IPS-20b (cell line): ENCODE data around the gene SPOP.

Experiments
- H3K27ac ChIP-seq: one replicate; pipeline ENCODE4 v1.5.1; 2013; ENCODE audit warnings: low read length
- H3K27me3 ChIP-seq: 2 replicates; pipeline ENCODE4 v1.6.1; 2013; ENCODE audit warnings: mild to moderate bottlenecking, low read length, inconsistent platforms; ENCODE audit not compliant: insufficient read depth
- H3K36me3 ChIP-seq: 2 replicates; pipeline ENCODE4 v1.6.1; 2013; ENCODE audit warnings: low read depth, mild to moderate bottlenecking, inconsistent platforms, low read length, moderate library complexity; ENCODE audit not compliant: insufficient read depth
- H3K4me1 ChIP-seq: 2 replicates; pipeline ENCODE4 v1.6.1; 2013; ENCODE audit warnings: mild to moderate bottlenecking, control low read depth, inconsistent platforms, low read length, moderate library complexity; ENCODE audit not compliant: insufficient read depth
- H3K4me3 ChIP-seq: 2 replicates; pipeline ENCODE4 v1.5.1; 2013; ENCODE audit warnings: mild to moderate bottlenecking, low read length, inconsistent platforms
- H3K9ac ChIP-seq: 2 replicates; pipeline ENCODE4 v1.6.1; 2013; ENCODE audit warnings: low read depth, mild to moderate bottlenecking, inconsistent platforms, low read length, moderate library complexity
- H3K9me3 ChIP-seq: 2 replicates; pipeline ENCODE4 v1.6.1; 2013; ENCODE audit warnings: mild to moderate bottlenecking, low read depth, low read length, inconsistent platforms; ENCODE audit not compliant: insufficient read depth

Gene SPOP

DNA sequence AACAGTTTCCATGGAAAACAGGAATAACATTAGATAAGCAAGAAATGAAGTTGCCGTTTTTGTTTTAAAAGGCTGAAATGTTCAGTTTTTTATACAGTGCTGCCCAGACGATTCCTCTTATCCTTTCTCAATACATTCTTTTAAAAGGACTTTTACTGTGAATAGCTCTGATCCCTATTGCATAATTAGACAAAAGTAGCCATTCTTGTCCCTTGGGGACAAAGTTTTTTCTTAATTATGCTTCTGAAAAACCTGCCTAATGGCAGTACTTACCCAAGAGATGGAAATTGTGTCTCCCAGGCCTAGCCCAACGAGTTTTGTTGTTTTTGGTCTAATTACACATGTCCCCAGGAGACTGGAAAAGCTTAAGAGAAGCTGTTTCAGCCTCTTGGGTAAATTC lies 74.7 kb downstream of the SPOP start:
- Histone ChIP-seq H3K27me3 (no peaks in the 10 kb centered on the region), H3K36me3 (peaks cover 81% of the 10 kb centered on the region), H3K4me3 (no peak overlapping the region), H3K4me1 (no peaks in the 10 kb centered on the region), H3K9ac (no peak overlapping the region), H3K9me3 (no peaks in the 10 kb centered on the region), H3K27ac (no peak overlapping the region)

DNA sequence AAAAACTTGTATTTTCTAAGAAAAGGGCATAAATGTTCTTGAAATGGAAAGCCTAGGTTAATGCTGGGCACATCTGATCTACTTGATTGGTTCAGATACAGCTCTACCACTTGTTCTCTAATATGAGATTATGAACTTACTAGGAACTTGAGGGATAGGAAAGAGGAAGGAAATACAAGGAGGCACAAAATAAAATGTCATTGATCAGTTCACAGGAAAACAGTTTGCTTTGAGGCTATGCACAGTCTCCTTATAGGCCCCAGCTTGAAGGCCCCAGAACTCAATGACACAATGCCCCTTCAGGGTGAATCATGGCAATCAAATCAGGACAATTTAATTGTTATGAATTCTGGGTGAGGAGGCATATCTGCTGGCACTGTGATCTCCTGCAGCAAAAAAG lies 75.1 kb downstream of the SPOP start:
- no peak overlapping the region for H3K27ac ChIP-seq

DNA sequence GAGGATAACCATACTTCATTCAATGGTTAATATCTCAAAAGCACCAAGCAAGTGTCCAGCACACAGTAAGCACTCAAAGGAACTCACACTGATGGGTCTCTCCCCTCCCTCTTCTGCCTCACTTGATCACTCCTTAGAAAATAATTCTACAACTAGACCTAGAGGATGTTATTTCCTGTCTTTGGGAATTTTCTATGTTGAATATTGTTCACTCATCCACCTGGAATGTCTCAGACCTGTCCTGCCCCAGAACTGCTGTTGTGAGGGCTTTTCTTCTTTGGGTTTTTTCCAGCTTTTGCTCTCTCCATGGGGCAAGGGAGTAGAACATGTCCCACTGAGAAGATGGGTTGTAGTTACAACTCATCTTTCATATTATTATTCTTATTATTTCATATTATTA lies 76.9 kb downstream of the SPOP start:
- Histone ChIP-seq H3K36me3 (peaks cover 89% of the 10 kb centered on the region), H3K9ac (no peak overlapping the region), H3K27ac (no peak overlapping the region)

More for the DNA sequence above, 75.1 kb downstream of the SPOP start:
- Histone ChIP-seq H3K4me3 (no peak overlapping the region), H3K36me3 (peaks cover 86% of the 10 kb centered on the region), H3K9ac (0 out of 2 replicates have a peak overlapping the region, but pooled peaks have one; percentile 9), H3K9me3 (no peaks in the 10 kb centered on the region), H3K4me1 (no peaks in the 10 kb centered on the region), H3K27me3 (no peaks in the 10 kb centered on the region)

DNA sequence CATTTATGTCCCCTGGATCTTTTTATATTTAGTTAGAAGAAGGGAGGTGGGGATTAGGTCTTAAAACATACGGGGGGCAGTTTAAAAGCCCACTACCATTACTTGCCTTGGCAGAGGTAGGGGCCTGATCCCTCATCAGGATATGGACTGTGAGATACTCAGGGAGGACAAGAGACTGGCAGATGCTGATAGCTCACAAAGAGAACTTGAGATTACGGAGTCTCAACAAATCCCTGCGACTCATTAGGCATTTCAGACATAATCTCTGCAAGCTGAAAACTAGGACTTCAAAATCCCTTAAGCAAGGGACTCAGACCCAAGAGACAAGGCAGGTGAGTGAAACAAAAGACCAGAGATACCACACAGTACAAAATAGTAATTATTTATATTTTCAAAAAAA lies 79.0 kb downstream of the SPOP start:
- Histone ChIP-seq H3K36me3 (peaks cover 74% of the 10 kb centered on the region), H3K9me3 (no peaks in the 10 kb centered on the region), H3K27ac (no peak overlapping the region), H3K9ac (no peak overlapping the region), H3K4me3 (no peak overlapping the region), H3K4me1 (no peaks in the 10 kb centered on the region), H3K27me3 (no peaks in the 10 kb centered on the region)

More for the DNA sequence above, 76.9 kb downstream of the SPOP start:
- no peaks in the 10 kb centered on the region for H3K9me3 ChIP-seq
- no peaks in the 10 kb centered on the region for H3K27me3 ChIP-seq
- no peak overlapping the region for H3K4me3 ChIP-seq
- no peaks in the 10 kb centered on the region for H3K4me1 ChIP-seq

DNA sequence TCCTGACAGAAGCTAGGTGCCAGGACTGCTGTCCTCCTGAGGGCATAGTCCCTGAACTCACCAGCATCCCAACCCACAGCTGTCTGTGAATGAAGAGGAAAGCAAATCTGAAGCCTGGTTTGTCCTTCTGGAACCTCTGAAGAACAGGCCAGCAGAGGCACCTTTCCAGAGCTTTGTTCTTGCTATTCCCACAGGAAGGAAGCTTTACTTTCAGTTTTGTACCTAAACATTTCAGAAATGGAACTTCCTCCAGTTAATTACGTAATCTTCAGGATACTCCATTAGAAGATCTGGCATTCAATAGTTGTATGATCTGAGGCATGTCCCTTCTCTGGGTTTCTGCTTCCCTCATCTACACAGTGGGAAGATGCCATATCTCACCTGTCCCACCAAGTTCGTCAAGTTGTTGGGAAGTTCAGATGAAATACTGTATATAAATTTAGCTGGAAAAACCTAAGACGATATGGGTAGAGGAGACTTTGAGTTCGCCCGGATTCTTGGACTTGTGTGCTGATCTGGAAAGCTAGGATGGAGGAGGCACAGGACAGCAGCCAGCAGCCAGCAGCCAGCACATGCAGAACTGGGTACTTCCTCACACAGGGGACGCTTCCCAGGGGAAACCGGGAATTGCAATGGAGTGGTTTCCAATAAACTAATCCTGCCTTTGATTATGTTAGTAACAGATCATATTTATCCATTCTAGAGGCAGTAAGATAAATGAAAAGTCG lies 79.8 kb downstream of the SPOP start:
- H3K36me3 ChIP-seq, result peaks cover 66% of the 10 kb centered on the region
- no peaks in the 10 kb centered on the region for H3K4me1 ChIP-seq
- no peak overlapping the region for H3K9ac ChIP-seq
- H3K27me3 ChIP-seq, result no peaks in the 10 kb centered on the region
- H3K4me3 ChIP-seq, result no peak overlapping the region
- H3K9me3 ChIP-seq, result no peaks in the 10 kb centered on the region
- no peak overlapping the region for H3K27ac ChIP-seq

DNA sequence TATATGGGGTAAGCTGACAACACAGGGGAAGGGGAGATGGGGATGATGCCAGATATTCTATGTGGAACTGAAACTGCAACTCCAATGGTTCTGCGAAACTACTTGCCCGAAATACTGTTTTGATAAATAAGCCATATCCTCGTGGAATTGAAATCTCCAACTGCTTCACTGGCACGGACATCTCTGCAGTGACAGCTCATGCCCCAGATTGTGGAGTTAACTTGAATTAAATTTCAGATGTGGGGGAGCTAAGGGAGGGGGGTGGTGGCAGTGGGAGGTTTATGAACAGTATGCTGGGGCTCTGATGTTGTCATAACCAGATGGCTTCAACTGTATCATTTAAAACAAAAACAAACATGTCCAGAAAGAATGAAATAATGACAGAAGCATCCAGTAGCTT lies 80.5 kb downstream of the SPOP start:
- no peak overlapping the region for H3K4me3 ChIP-seq
- H3K4me1 ChIP-seq, result peaks cover 1% of the 10 kb centered on the region; the same call in 1 of the 2 replicates
- H3K9ac ChIP-seq, result no peak overlapping the region
- peaks cover 59% of the 10 kb centered on the region for H3K36me3 ChIP-seq
- no peaks in the 10 kb centered on the region for H3K27me3 ChIP-seq
- no peak overlapping the region for H3K27ac ChIP-seq
- H3K9me3 ChIP-seq, result no peaks in the 10 kb centered on the region

DNA sequence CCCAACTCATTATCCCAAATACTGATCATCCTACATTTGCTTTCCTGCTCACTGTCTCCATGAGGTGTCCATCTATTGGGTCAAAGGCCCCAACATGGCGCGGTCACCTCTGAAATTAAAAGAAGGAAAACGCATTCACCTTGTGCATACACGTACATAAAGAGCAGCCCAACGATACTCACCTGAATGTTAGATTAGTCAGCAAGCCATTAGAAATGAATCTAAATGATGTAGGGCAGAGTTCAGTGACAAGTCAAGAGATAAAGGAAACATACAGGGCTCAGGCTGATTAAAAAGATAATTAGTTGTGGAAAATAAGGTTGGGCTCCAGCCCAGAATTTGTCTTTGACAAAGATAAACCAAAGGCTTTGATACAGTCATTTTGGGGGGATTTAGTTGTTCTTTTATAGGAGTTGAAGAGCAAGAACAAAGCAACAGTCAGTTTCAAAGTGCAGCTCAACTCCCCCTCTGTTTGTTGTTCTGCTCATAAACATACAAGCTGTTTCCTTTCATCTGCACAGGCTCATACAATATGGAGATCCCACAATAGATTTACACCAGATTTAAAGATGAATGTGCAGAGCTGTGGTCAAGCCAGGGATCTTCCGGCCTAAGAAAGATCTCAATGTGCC lies 81.2 kb downstream of the SPOP start:
- peaks cover 52% of the 10 kb centered on the region for H3K36me3 ChIP-seq
- no peaks in the 10 kb centered on the region for H3K27me3 ChIP-seq
- no peak overlapping the region for H3K27ac ChIP-seq
- peaks cover 4% of the 10 kb centered on the region; the same call in 1 of the 2 replicates for H3K4me1 ChIP-seq
- H3K4me3 ChIP-seq, result no peak overlapping the region
- no peaks in the 10 kb centered on the region for H3K9me3 ChIP-seq
- no peak overlapping the region for H3K9ac ChIP-seq

DNA sequence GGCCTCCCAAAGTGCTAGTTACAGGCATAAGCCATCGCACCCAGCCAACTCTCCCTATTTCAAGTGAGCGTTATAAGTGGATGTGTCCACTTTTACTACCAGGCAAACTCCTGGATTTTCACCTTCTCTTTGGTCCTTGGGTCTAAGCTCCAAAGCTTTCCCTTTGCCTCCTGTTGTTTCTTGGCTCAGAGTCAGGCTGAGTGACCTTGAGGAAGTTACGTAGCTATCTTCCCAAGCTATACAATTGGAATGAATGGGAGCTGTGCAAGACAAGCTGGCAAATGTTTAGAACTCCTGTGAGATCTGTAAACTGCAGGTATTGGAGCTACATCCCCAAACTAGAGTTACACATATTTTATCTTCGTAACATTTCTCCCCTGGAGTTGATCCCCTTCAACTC lies 81.9 kb downstream of the SPOP start:
- Histone ChIP-seq H3K9ac (no peak overlapping the region), H3K4me3 (no peak overlapping the region), H3K4me1 (peaks cover 4% of the 10 kb centered on the region; the same call in 1 of the 2 replicates), H3K27me3 (no peaks in the 10 kb centered on the region), H3K9me3 (no peaks in the 10 kb centered on the region), H3K27ac (no peak overlapping the region), H3K36me3 (peaks cover 45% of the 10 kb centered on the region)

DNA sequence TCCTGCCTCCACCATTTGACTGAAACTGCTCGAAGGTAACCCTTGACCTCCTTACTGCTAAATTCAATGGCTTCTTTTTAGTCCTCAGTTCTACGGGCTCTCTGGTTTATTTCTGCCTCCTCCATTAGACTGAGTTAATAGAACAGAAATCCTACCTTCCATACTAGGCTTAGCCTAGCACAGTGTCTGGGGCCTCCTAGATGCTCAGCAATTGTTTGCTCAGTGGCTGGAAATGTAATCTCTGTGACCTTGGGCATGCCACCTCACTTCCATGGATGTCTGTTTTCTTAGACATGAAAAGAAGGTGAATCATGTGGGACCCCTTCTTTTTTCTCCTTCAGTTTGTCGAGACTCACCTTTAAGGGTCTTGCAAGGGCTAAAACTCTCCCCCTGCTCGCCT lies 82.6 kb downstream of the SPOP start:
- Histone ChIP-seq H3K9ac (no peak overlapping the region), H3K27ac (no peak overlapping the region), H3K4me1 (peaks cover 4% of the 10 kb centered on the region; the same call in 1 of the 2 replicates), H3K36me3 (peaks cover 38% of the 10 kb centered on the region), H3K4me3 (no peak overlapping the region), H3K9me3 (no peaks in the 10 kb centered on the region), H3K27me3 (no peaks in the 10 kb centered on the region)

DNA sequence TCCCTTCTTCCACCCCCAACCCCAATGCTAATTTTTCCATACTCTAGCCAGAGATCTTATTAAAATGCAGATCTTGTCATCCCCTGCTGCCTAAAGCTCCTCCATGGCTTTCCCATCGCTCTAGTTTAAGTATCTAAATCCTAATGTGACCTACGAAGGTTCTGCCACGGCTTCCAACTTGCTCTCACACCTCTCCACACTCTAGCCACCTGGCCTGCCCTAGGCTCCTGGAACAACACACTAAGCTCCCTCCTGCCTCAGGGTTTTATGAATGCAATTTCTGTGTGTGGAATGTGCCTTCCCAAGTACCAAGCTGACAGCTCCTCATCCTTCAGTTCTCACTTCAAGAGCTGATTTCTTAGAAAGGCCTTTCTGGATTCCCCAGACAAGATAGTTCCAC lies 85.6 kb downstream of the SPOP start:
- Histone ChIP-seq H3K9me3 (no peaks in the 10 kb centered on the region), H3K27ac (no peak overlapping the region), H3K9ac (no peak overlapping the region), H3K4me1 (peaks cover 4% of the 10 kb centered on the region; the same call in 1 of the 2 replicates), H3K36me3 (peaks cover 11% of the 10 kb centered on the region; the same call in 1 of the 2 replicates), H3K27me3 (no peaks in the 10 kb centered on the region), H3K4me3 (no peak overlapping the region)

DNA sequence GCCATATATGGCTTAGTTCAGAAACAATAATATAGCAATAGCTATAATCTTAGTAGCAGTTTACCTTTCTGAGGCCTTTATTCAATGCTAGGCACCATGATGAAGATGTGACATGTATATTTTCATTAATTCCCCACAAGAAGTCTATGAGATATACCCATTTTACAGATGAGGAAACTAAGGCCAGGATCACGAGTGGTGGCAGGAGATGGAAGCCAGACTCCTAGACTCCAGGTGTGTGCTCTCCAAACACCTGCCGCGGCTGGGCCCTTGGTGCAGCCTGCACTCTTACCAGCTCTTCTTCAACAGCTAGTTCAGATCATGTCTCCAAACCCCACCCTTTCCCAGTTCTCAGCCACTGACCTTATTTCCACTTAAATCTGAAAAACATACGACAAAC lies 87.0 kb downstream of the SPOP start:
- H3K9me3 ChIP-seq, result no peaks in the 10 kb centered on the region
- H3K27me3 ChIP-seq, result no peaks in the 10 kb centered on the region
- H3K4me3 ChIP-seq, result no peak overlapping the region
- no peak overlapping the region for H3K27ac ChIP-seq
- H3K36me3 ChIP-seq, result no peaks in the 10 kb centered on the region; the same call in 1 of the 2 replicates
- H3K9ac ChIP-seq, result no peak overlapping the region
- H3K4me1 ChIP-seq, result peaks cover 4% of the 10 kb centered on the region; the same call in 1 of the 2 replicates

DNA sequence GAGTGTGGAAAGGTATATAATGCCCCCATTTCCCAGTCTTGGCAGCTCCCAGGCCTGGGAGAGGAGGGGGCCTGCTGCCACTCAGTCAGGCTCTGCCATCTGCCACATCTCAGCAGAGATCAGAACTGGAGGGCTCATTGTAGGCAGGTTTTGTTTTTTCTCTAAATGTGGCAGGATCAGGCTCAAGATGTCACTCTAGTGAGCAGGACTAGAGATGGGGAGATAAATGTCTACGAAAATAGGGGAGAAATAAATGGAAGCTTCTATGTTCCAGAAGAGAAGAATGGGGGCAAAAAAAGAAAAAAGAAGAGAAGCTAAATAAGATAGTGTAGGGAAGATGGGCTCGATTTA lies 88.3 kb downstream of the SPOP start:
- H3K9me3 ChIP-seq, result no peaks in the 10 kb centered on the region
- peaks cover 4% of the 10 kb centered on the region; the same call in 1 of the 2 replicates for H3K4me1 ChIP-seq

More for the DNA sequence above, 88.3 kb downstream of the SPOP start:
- Histone ChIP-seq H3K27ac (no peak overlapping the region), H3K4me3 (no peak overlapping the region), H3K27me3 (no peaks in the 10 kb centered on the region), H3K36me3 (no peaks in the 10 kb centered on the region), H3K9ac (no peak overlapping the region)
